ENCODE data around the gene RIN1. TPM values are rescaled to one million over a fixed set of nuclear protein-coding genes. Genes with fewer than 3 reads are reported as not detected.
A peak's percentile ranks its signal among the peaks of the same experiment; 100 is the strongest.
"Not testable (repeated sequence)": the region's sequence is repeated elsewhere in the genome, so short reads cannot be mapped to it uniquely, and the experiment has no call there.

RIN1 gene
- polyA plus RNA-seq, 1 donor from 2014 or later: 0.28 TPM

- peaks cover 0 to 9% (median 4%) of the 10 kb centered on the region in 3 donors for H3K4me1 Mint-ChIP-seq
- peak overlapping the region; percentile 88 to 100 (median 96) for H3K4me3 Mint-ChIP-seq
- no peaks in the 10 kb centered on the region for H3K9me3 Mint-ChIP-seq
- H3K27me3 Mint-ChIP-seq: no peaks in the 10 kb centered on the region
- no peaks in the 10 kb centered on the region for H3K36me3 Mint-ChIP-seq
- peak overlapping the region; percentile 83 to 99 (median 94) for H3K27ac Mint-ChIP-seq
These were observed 24.2 kb downstream of the RIN1 start for GRCh38 chr11:66311965-66312548.

GRCh38 chr11:66311470-66311964, 24.7 kb downstream of the RIN1 start:
- H3K9me3 Mint-ChIP-seq: no peaks in the 10 kb centered on the region
- H3K4me3 Mint-ChIP-seq: peak overlapping the region; percentile 88 to 100 (median 96)
- H3K36me3 Mint-ChIP-seq: no peaks in the 10 kb centered on the region
- peak overlapping the region; percentile 83 to 99 (median 94) for H3K27ac Mint-ChIP-seq
- H3K27me3 Mint-ChIP-seq: no peaks in the 10 kb centered on the region
- H3K4me1 Mint-ChIP-seq: peaks cover 0 to 9% (median 4%) of the 10 kb centered on the region in 3 donors

GRCh38 chr11:66310803-66311440, 25.3 kb downstream of the RIN1 start:
- Mint-ChIP-seq H3K4me3 (peak overlapping the region in 1 of 4 donors; percentile 42), H3K27ac (peak overlapping the region in 2 of 3 donors; percentile 39 to 83)
- H3K9me3 Mint-ChIP-seq, H3K27me3 Mint-ChIP-seq, H3K4me1 Mint-ChIP-seq, H3K36me3 Mint-ChIP-seq: not testable (repeated sequence)

- no peaks in the 10 kb centered on the region for H3K9me3 Mint-ChIP-seq
- peak overlapping the region in 1 of 4 donors; percentile 42 for H3K4me3 Mint-ChIP-seq
- no peaks in the 10 kb centered on the region for H3K36me3 Mint-ChIP-seq
- no peak overlapping the region for H3K27ac Mint-ChIP-seq
- peaks cover 0 to 8% (median 4%) of the 10 kb centered on the region in 3 donors for H3K4me1 Mint-ChIP-seq
- no peaks in the 10 kb centered on the region for H3K27me3 Mint-ChIP-seq
These were observed 25.9 kb downstream of the RIN1 start for GRCh38 chr11:66310324-66310723.

- Mint-ChIP-seq H3K4me1 (peaks cover 0 to 8% (median 4%) of the 10 kb centered on the region in 3 donors), H3K36me3 (no peaks in the 10 kb centered on the region), H3K9me3 (no peaks in the 10 kb centered on the region), H3K4me3 (no peak overlapping the region), H3K27ac (peak overlapping the region in 2 of 3 donors; percentile 59 to 86), H3K27me3 (peaks cover 3% of the 10 kb centered on the region)
These were observed 26.8 kb downstream of the RIN1 start for GRCh38 chr11:66309475-66309874.

GRCh38 chr11:66302656-66303055, 33.6 kb downstream of the RIN1 start:
- Mint-ChIP-seq H3K27ac (peak overlapping the region in 2 of 3 donors; percentile 46 to 53), H3K27me3 (peaks cover 3% of the 10 kb centered on the region), H3K9me3 (no peaks in the 10 kb centered on the region), H3K4me1 (peaks cover 0 to 1% (median 0%) of the 10 kb centered on the region in 3 donors), H3K4me3 (no peak overlapping the region), H3K36me3 (no peaks in the 10 kb centered on the region)

GRCh38 chr11:66299186-66299585, 37.0 kb downstream of the RIN1 start:
- H3K4me3 Mint-ChIP-seq: no peak overlapping the region
- H3K36me3 Mint-ChIP-seq: peaks cover 3% of the 10 kb centered on the region
- H3K9me3 Mint-ChIP-seq: no peaks in the 10 kb centered on the region
- no peaks in the 10 kb centered on the region for H3K4me1 Mint-ChIP-seq
- H3K27ac Mint-ChIP-seq: no peak overlapping the region
- H3K27me3 Mint-ChIP-seq: no peaks in the 10 kb centered on the region

- H3K27me3 Mint-ChIP-seq: peaks cover 7% of the 10 kb centered on the region
- H3K36me3 Mint-ChIP-seq: peaks cover 3% of the 10 kb centered on the region
- H3K4me3 Mint-ChIP-seq: no peak overlapping the region
- peak overlapping the region in 1 of 3 donors; percentile 85 for H3K27ac Mint-ChIP-seq
- peaks cover 0 to 3% (median 2%) of the 10 kb centered on the region in 3 donors for H3K4me1 Mint-ChIP-seq
- H3K9me3 Mint-ChIP-seq: no peaks in the 10 kb centered on the region
These were observed 38.6 kb downstream of the RIN1 start for GRCh38 chr11:66297610-66298009.

GRCh38 chr11:66294626-66295620, 41.3 kb downstream of the RIN1 start:
- Mint-ChIP-seq H3K36me3 (peaks cover 3% of the 10 kb centered on the region), H3K4me3 (peak overlapping the region in 1 of 4 donors; percentile 17), H3K4me1 (peaks cover 7 to 13% (median 8%) of the 10 kb centered on the region in 3 donors), H3K27ac (no peak overlapping the region), H3K27me3 (peaks cover 13% of the 10 kb centered on the region), H3K9me3 (no peaks in the 10 kb centered on the region)

GRCh38 chr11:66293777-66294625, 42.2 kb downstream of the RIN1 start:
- H3K36me3 Mint-ChIP-seq: peaks cover 4% of the 10 kb centered on the region
- H3K27me3 Mint-ChIP-seq: peaks cover 15% of the 10 kb centered on the region
- peaks cover 11 to 19% (median 12%) of the 10 kb centered on the region in 3 donors for H3K4me1 Mint-ChIP-seq
- H3K4me3 Mint-ChIP-seq: peak overlapping the region in 1 of 4 donors; percentile 58
- H3K9me3 Mint-ChIP-seq: no peaks in the 10 kb centered on the region
- H3K27ac Mint-ChIP-seq: peak overlapping the region in 1 of 3 donors; percentile 5

GRCh38 chr11:66293352-66293751, 42.9 kb downstream of the RIN1 start:
- Mint-ChIP-seq H3K9me3 (no peaks in the 10 kb centered on the region), H3K27me3 (peaks cover 15% of the 10 kb centered on the region), H3K4me1 (peaks cover 12 to 20% (median 13%) of the 10 kb centered on the region in 3 donors), H3K27ac (peak overlapping the region in 1 of 3 donors; percentile 5), H3K4me3 (peak overlapping the region in 2 of 4 donors; percentile 58 to 77), H3K36me3 (peaks cover 4% of the 10 kb centered on the region)

- peak overlapping the region in 2 of 3 donors; percentile 5 to 83 for H3K27ac Mint-ChIP-seq
- H3K27me3 Mint-ChIP-seq: peaks cover 15% of the 10 kb centered on the region
- peaks cover 4% of the 10 kb centered on the region for H3K36me3 Mint-ChIP-seq
- H3K9me3 Mint-ChIP-seq: no peaks in the 10 kb centered on the region
- peaks cover 12 to 20% (median 13%) of the 10 kb centered on the region in 3 donors for H3K4me1 Mint-ChIP-seq
- H3K4me3 Mint-ChIP-seq: peak overlapping the region in 2 of 4 donors; percentile 38 to 92
These were observed 43.5 kb downstream of the RIN1 start for GRCh38 chr11:66292543-66293332.

Measured in IgD-negative memory B cell (primary cell).